Nephron (organoid): Measurements from ENCODE around the gene TBCD.

Source experiments
- H3K27ac Mint-ChIP-seq, 3 experiments: 2 replicates each; pipeline ENCODE4 v1.8.0; 2020; ENCODE audit warnings: mixed read lengths in 3 of 3, mild to moderate bottlenecking in 2 of 3, moderate library complexity in 1 of 3
- H3K27me3 Mint-ChIP-seq: 2 replicates; pipeline ENCODE4 v1.8.0; 2021; ENCODE audit warnings: low read depth, mild to moderate bottlenecking, moderate library complexity, mixed read lengths
- H3K36me3 Mint-ChIP-seq: 2 replicates; pipeline ENCODE4 v1.8.0; 2020; ENCODE audit warnings: low read depth, mixed read lengths
- H3K4me1 Mint-ChIP-seq: 2 replicates; pipeline ENCODE4 v1.8.0; 2020; ENCODE audit warnings: mixed read lengths
- H3K4me3 Mint-ChIP-seq, 3 experiments: 2 replicates each; pipeline ENCODE4 v1.8.0; 2020; ENCODE audit warnings: mild to moderate bottlenecking in 3 of 3, mixed read lengths in 3 of 3, moderate library complexity in 2 of 3
- H3K9me3 Mint-ChIP-seq: 2 replicates; pipeline ENCODE4 v1.8.0; 2020; ENCODE audit warnings: mixed read lengths
- CTCF ChIP-seq, 3 experiments: fragments of 200-600 bp; sonication (generic); IDR thresholded peaks; one replicate each; pipeline ENCODE4 v1.5.0; 2021; ENCODE audit warnings: antibody characterized with exemption in 3 of 3; ENCODE audit not compliant: unreplicated experiment in 3 of 3

TBCD gene

DNA sequence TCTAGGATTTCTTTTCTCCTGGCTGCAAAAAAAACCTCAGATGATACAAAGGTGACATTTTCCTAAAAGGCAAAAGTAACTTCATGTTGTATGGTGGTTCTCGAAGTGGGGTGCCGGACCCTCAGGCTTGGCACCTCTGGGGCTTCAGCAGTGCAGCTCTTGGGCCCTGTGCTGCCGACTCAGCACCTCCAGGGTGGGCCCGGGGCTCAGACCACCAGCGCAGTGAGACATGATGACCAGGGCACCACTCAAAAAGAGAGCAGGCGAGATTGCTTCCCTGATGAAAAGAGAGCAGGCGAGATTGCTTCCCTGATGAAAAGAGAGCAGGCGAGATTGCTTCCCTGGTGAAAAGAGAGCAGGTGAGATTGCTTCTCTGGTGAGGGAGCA lies 186.6 kb downstream of the TBCD start:
- no peak overlapping the region for H3K4me3 Mint-ChIP-seq
- peak overlapping the region; percentile 32 to 87 (median 62) for H3K27ac Mint-ChIP-seq

DNA sequence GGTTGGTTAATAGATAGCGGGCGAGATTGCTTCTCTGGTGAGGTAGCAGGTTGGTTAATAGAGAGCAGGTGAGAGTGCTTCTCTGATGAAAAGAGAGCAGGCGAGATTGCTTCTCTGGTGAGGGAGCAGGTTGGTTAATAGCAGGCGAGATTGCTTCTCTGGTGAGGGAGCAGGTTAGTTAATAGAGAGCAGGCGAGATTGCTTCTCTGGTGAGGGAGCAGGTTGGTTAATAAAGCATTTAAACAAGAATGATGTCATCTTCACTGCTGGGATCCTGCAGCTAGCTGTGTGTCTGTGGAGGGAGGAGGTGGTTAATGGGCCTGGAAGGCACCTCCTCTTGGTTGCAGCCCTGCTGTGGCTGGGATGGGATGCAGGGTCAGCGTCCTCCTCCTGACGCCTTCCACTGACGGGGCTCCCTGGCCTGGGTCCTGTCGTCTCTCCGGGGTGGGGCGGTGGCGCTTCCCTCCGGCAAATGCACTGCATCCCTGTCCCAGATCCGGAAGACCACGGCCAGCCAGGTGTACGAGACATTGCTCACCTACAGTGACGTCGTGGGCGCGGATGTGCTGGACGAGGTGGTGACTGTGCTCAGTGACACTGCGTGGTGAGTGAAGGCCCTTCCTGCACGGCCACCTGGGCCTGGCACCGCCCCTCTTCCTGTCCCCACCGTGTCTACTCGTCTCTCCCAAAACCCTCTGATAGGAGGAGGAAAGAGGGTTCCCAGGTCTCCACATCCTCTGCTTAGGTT lies 187.2 kb downstream of the TBCD start:
- Mint-ChIP-seq H3K36me3 (peaks cover 64% of the 10 kb centered on the region), H3K4me3 (no peak overlapping the region), H3K9me3 (peaks cover 11% of the 10 kb centered on the region), H3K4me1 (peaks cover 11% of the 10 kb centered on the region), H3K27me3 (no peaks in the 10 kb centered on the region), H3K27ac (peak overlapping the region; percentile 32 to 87 (median 62))
- TF ChIP-seq CTCF (IDR thresholded peaks at IDR 0.05; ENCODE audit: unreplicated experiment in 3 of 3) = no peak

More for the DNA sequence above, 186.6 kb downstream of the TBCD start:
- Mint-ChIP-seq H3K36me3 (peaks cover 60% of the 10 kb centered on the region), H3K9me3 (peaks cover 6% of the 10 kb centered on the region), H3K4me1 (peaks cover 11% of the 10 kb centered on the region), H3K27me3 (no peaks in the 10 kb centered on the region)
- TF ChIP-seq CTCF (IDR thresholded peaks at IDR 0.05; ENCODE audit: unreplicated experiment in 3 of 3) = no peak

- TF ChIP-seq CTCF (IDR thresholded peaks at IDR 0.05; ENCODE audit: unreplicated experiment in 3 of 3) = no peak
- H3K36me3 Mint-ChIP-seq = peaks cover 71% of the 10 kb centered on the region
- no peak overlapping the region for H3K4me3 Mint-ChIP-seq
- no peaks in the 10 kb centered on the region for H3K27me3 Mint-ChIP-seq
- H3K9me3 Mint-ChIP-seq = peaks cover 17% of the 10 kb centered on the region
- peak overlapping the region in 1 of 3 experiments; percentile 87 for H3K27ac Mint-ChIP-seq
- H3K4me1 Mint-ChIP-seq = peaks cover 11% of the 10 kb centered on the region
Observed at GRCh38 chr17:82939621-82940135, 187.8 kb downstream of the TBCD start.

GRCh38 chr17:82940226-82941020 lies 188.6 kb downstream of the TBCD start:
- peaks cover 73% of the 10 kb centered on the region for H3K36me3 Mint-ChIP-seq
- H3K9me3 Mint-ChIP-seq = peaks cover 24% of the 10 kb centered on the region
- no peak overlapping the region for H3K4me3 Mint-ChIP-seq
- TF ChIP-seq CTCF (IDR thresholded peaks at IDR 0.05; ENCODE audit: unreplicated experiment in 3 of 3) = no peak
- H3K27me3 Mint-ChIP-seq = no peaks in the 10 kb centered on the region
- H3K27ac Mint-ChIP-seq = no peak overlapping the region
- peaks cover 11% of the 10 kb centered on the region for H3K4me1 Mint-ChIP-seq

- Mint-ChIP-seq H3K27me3 (no peaks in the 10 kb centered on the region), H3K4me1 (peaks cover 3% of the 10 kb centered on the region), H3K27ac (no peak overlapping the region), H3K4me3 (no peak overlapping the region), H3K36me3 (peaks cover 73% of the 10 kb centered on the region), H3K9me3 (peaks cover 32% of the 10 kb centered on the region)
- no peak for TF ChIP-seq CTCF (IDR thresholded peaks at IDR 0.05; ENCODE audit: unreplicated experiment in 3 of 3)
Observed at GRCh38 chr17:82941021-82942001, 189.4 kb downstream of the TBCD start.
